SK-N-SH (cell line): ENCODE data around the gene FGD1. TPM values are rescaled to one million over a fixed set of nuclear protein-coding genes. Genes with fewer than 3 reads are reported as not detected.
A peak's percentile ranks its signal among the peaks of the same experiment; 100 is the strongest.

ENCODE experiments used
- CTCF ChIA-PET: fragments of 300-600, 350-600 bp; formaldehyde crosslinking; extraction: SDS; loops from one replicate; lab custom pipeline; 2021; lab: Yijun Ruan, JAX
- POLR2A ChIA-PET: fragments of 350-600 bp; sonication (Branson Sonifier 250); formaldehyde crosslinking; extraction: SDS; loops from one replicate; lab custom pipeline; 2020; ENCODE audit warnings: antibody characterized with exemption, inconsistent platforms; lab: Yijun Ruan, JAX
- DNase-seq: peaks from one replicate; pipeline ENCODE4 v3.0.0; 2012
- H2AFZ ChIP-seq: fragments of 200-600 bp; sonication (generic); 2 replicates; pipeline ENCODE4 v1.8.1; 2016; ENCODE audit warnings: antibody characterized with exemption, mild to moderate bottlenecking, low read depth
- H3F3A ChIP-seq: fragments of 200-600 bp; sonication (generic); replicated peaks from 2 replicates; pipeline ENCODE3; 2016; ENCODE audit warnings: antibody characterized with exemption, mild to moderate bottlenecking; ENCODE audit not compliant: insufficient read depth
- H3K27ac ChIP-seq, 2 experiments: fragments of 200-500 bp in 1 of 2; fragments of 200-600 bp in 1 of 2; sonication (Bioruptor generic) in 1 of 2; sonication (generic), shearing (Covaris generic) in 1 of 2; 2 replicates each; pipeline versions ENCODE4 v1.5.1 to v1.6.1; 2014 to 2016; ENCODE audit warnings: low read depth in 2 of 2, inconsistent platforms in 1 of 2, low read length in 1 of 2, mild to moderate bottlenecking in 1 of 2, mixed read lengths in 1 of 2
- H3K27me3 ChIP-seq: fragments of 200-600 bp; sonication (generic), shearing (Covaris generic); 2 replicates; pipeline ENCODE4 v1.6.1; 2016; ENCODE audit warnings: mixed run types; ENCODE audit not compliant: insufficient read depth
- H3K36me3 ChIP-seq, 2 experiments: fragments of 200-500 bp in 1 of 2; fragments of 200-600 bp in 1 of 2; sonication (Bioruptor generic) in 1 of 2; sonication (generic) in 1 of 2; replicated peaks in 1 of 2; 2 replicates each; pipeline versions ENCODE3 to v1.5.1; 2014 to 2016; ENCODE audit warnings: low read length in 1 of 2, mild to moderate bottlenecking in 1 of 2; ENCODE audit not compliant: insufficient read depth in 2 of 2, control insufficient read depth in 1 of 2
- H3K4me1 ChIP-seq, 2 experiments: fragments of 200-500 bp in 1 of 2; fragments of 200-600 bp in 1 of 2; sonication (Bioruptor generic) in 1 of 2; sonication (generic), shearing (Covaris generic) in 1 of 2; 2 replicates each; pipeline versions ENCODE4 v1.5.1 to v1.6.1; 2014 to 2016; ENCODE audit warnings: low read depth in 1 of 2, low read length in 1 of 2, mixed run types in 1 of 2; ENCODE audit not compliant: insufficient read depth in 2 of 2, control insufficient read depth in 1 of 2
- H3K4me2 ChIP-seq: fragments of 200-600 bp; sonication (generic), shearing (Covaris generic); 2 replicates; pipeline ENCODE4 v1.6.1; 2017; ENCODE audit warnings: mixed run types
- H3K4me3 ChIP-seq, 2 experiments: fragments of 200-500 bp in 1 of 2; fragments of 200-600 bp in 1 of 2; sonication (Bioruptor generic) in 1 of 2; sonication (generic), shearing (Covaris generic) in 1 of 2; 2 replicates each; pipeline versions ENCODE4 v1.5.1 to v1.8.1; 2014 to 2016; ENCODE audit warnings: low read depth in 2 of 2, inconsistent platforms in 1 of 2, low read length in 1 of 2, mild to moderate bottlenecking in 1 of 2, mixed read lengths in 1 of 2, moderate library complexity in 1 of 2
- H3K79me2 ChIP-seq: fragments of 200-600 bp; sonication (generic); 2 replicates; pipeline ENCODE4 v1.8.1; 2017; ENCODE audit warnings: mild to moderate bottlenecking; ENCODE audit not compliant: insufficient read depth
- H3K9ac ChIP-seq: fragments of 200-600 bp; sonication (generic); 2 replicates; pipeline ENCODE4 v1.6.1; 2017; ENCODE audit warnings: mixed run types
- H3K9me2 ChIP-seq: fragments of 200-600 bp; sonication (generic); 2 replicates; pipeline ENCODE4 v1.6.1; 2017; ENCODE audit warnings: mixed run types
- H3K9me3 ChIP-seq: fragments of 200-600 bp; sonication (generic); 2 replicates; pipeline ENCODE4 v1.6.1; 2017; ENCODE audit warnings: mixed run types, mild to moderate bottlenecking, moderate library complexity
- H4K20me1 ChIP-seq: fragments of 200-600 bp; sonication (generic); 2 replicates; pipeline ENCODE4 v1.6.1; 2017; ENCODE audit warnings: mild to moderate bottlenecking, mixed run types; ENCODE audit not compliant: insufficient read depth
- FOXJ3 ChIP-seq: sonication (generic); formaldehyde crosslinking; IDR thresholded peaks from 2 replicates; pipeline ENCODE4 v1.5.1; 2020; ENCODE audit warnings: mild to moderate bottlenecking, missing genetic modification reagents
- FOXM1 ChIP-seq: IDR thresholded peaks from 2 replicates; pipeline ENCODE4 v1.4.0; 2012; ENCODE audit warnings: low read depth, mild to moderate bottlenecking
- GABPA ChIP-seq: IDR thresholded peaks from 2 replicates; pipeline ENCODE4 v1.4.0; 2012; ENCODE audit warnings: low read depth, mild to moderate bottlenecking
- JUND ChIP-seq: IDR thresholded peaks from 2 replicates; pipeline ENCODE4 v1.4.0; 2012
- MXI1 ChIP-seq: IDR thresholded peaks from 2 replicates; pipeline ENCODE4 v1.6.1; 2012; ENCODE audit warnings: mild to moderate bottlenecking, low read depth, low read length, improper control_type of control experiment
- NFIC ChIP-seq: IDR thresholded peaks from 2 replicates; pipeline ENCODE4 v1.4.0; 2012; ENCODE audit warnings: borderline replicate concordance
- RCOR1 ChIP-seq: fragments of 150-350 bp; IDR thresholded peaks from 2 replicates; pipeline ENCODE4 v1.6.1; 2017; ENCODE audit warnings: antibody characterized with exemption, low read length
- RFX5 ChIP-seq: IDR thresholded peaks from 2 replicates; pipeline ENCODE4 v1.6.1; 2012; ENCODE audit warnings: mild to moderate bottlenecking, improper control_type of control experiment, low read length
- RXRA ChIP-seq: IDR thresholded peaks from 2 replicates; pipeline ENCODE4 v1.4.0; 2012; ENCODE audit warnings: low read depth, mild to moderate bottlenecking, borderline replicate concordance
- SIN3A ChIP-seq: IDR thresholded peaks from 2 replicates; pipeline ENCODE4 v1.6.1; 2012; ENCODE audit warnings: low read depth, mild to moderate bottlenecking, low read length, moderate library complexity, borderline replicate concordance
- SMC3 ChIP-seq: IDR thresholded peaks from 2 replicates; pipeline ENCODE4 v1.6.1; 2012; ENCODE audit warnings: low read depth, low read length, improper control_type of control experiment
- TAF1 ChIP-seq: IDR thresholded peaks from 2 replicates; pipeline ENCODE4 v1.6.1; 2012; ENCODE audit warnings: low read depth, mild to moderate bottlenecking, low read length, moderate library complexity, borderline replicate concordance
- TEAD4 ChIP-seq: IDR thresholded peaks from 2 replicates; pipeline ENCODE4 v1.4.0; 2012; ENCODE audit warnings: mild to moderate bottlenecking, borderline replicate concordance; ENCODE audit not compliant: insufficient read depth
- WGBS: methylation state at CpG from one replicate; pipeline ENCODE4 v1.1.6; 2017; ENCODE audit warnings: low lambda C conversion rate; 5-methylcytosine and 5-hydroxymethylcytosine counted together
- polyA plus RNA-seq, 3 experiments: library from polyadenylated mRNA; depleted of rRNA; stranded (reverse); fragments of >200 nt; gene quantifications; 2 replicates each; pipeline ENCODE4 v1.2.3, GENCODE V29; 2012
- TF ChIP-seq, protein P1 (sequence below): IDR thresholded peaks from 2 replicates; pipeline ENCODE4 v1.4.0; 2012; ENCODE audit warnings: low read depth, borderline replicate concordance
- TF ChIP-seq, protein P2 (sequence below): IDR thresholded peaks from 2 replicates; pipeline ENCODE4 v1.6.1; 2012; ENCODE audit warnings: mild to moderate bottlenecking, low read depth, low read length, moderate library complexity

The FGD1 gene
- polyA plus RNA-seq, 1 of the 3 experiments (the other 2 are of a cell fraction), result 6.3 TPM

DNA sequence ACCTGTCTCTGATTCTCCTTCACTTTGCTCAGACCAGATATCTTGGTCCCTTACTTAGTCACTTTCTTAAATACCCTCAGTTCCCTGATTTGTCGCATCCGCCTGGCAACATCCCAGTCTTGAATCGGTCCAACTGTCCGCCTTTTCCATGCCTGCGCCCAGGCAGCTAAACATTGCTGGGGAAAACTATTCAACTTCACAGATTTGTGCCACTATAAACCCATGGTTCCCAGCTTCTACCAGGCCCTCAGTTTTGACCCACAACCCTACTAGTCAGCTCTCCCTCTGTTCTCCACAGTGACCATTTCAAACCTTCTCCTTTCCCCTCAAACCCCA is 451 bp upstream of the FGD1 start:
- Histone ChIP-seq H3K79me2 (peaks cover 33% of the 10 kb centered on the region), H3K9ac (peak overlapping the region; percentile 76; the same call in 1 of the 2 replicates), H3K36me3 (no peaks in the 10 kb centered on the region), H3K4me2 (peak overlapping the region; percentile 63; the same call in 1 of the 2 replicates), H3F3A (peaks cover 7% of the 10 kb centered on the region), H3K27ac (peak overlapping the region; percentile 24 to 56; a peak in 3 of 4 replicates), H3K9me3 (no peaks in the 10 kb centered on the region), H3K9me2 (no peaks in the 10 kb centered on the region), H3K27me3 (peaks cover 12% of the 10 kb centered on the region; the same call in 1 of the 2 replicates), H4K20me1 (no peaks in the 10 kb centered on the region), H3K4me1 (peaks cover 0 to 10% of the 10 kb centered on the region in 2 experiments; a peak in 1 of 4 replicates), H3K4me3 (peak overlapping the region; percentile 62 to 63; a peak in 3 of 4 replicates), H2AFZ (peak overlapping the region; percentile 42)
- no peak for DNase-seq
- 67% methylated on average over 5 of the region's 5 CpGs for WGBS
- ChIA-PET POLR2A (interaction anchor here (0.6 kb wide), 1 partner anchor 49 kb away, joined by 4 read pairs; no protein-coding TSS in a partner anchor), CTCF (no interaction called here)
- TF ChIP-seq JUND, result no peak
- no peak for TF ChIP-seq RCOR1
- TF ChIP-seq FOXM1, result no peak
- no peak for TF ChIP-seq MXI1
- TF ChIP-seq, protein P1, sequence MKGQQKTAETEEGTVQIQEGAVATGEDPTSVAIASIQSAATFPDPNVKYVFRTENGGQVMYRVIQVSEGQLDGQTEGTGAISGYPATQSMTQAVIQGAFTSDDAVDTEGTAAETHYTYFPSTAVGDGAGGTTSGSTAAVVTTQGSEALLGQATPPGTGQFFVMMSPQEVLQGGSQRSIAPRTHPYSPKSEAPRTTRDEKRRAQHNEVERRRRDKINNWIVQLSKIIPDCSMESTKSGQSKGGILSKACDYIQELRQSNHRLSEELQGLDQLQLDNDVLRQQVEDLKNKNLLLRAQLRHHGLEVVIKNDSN, result no peak
- TF ChIP-seq RXRA, result no peak
- no peak for TF ChIP-seq RFX5
- TF ChIP-seq GABPA, result no peak
- TF ChIP-seq TEAD4, result no peak
- TF ChIP-seq SMC3, result no peak
- TF ChIP-seq NFIC, result no peak
- TF ChIP-seq, protein P2, sequence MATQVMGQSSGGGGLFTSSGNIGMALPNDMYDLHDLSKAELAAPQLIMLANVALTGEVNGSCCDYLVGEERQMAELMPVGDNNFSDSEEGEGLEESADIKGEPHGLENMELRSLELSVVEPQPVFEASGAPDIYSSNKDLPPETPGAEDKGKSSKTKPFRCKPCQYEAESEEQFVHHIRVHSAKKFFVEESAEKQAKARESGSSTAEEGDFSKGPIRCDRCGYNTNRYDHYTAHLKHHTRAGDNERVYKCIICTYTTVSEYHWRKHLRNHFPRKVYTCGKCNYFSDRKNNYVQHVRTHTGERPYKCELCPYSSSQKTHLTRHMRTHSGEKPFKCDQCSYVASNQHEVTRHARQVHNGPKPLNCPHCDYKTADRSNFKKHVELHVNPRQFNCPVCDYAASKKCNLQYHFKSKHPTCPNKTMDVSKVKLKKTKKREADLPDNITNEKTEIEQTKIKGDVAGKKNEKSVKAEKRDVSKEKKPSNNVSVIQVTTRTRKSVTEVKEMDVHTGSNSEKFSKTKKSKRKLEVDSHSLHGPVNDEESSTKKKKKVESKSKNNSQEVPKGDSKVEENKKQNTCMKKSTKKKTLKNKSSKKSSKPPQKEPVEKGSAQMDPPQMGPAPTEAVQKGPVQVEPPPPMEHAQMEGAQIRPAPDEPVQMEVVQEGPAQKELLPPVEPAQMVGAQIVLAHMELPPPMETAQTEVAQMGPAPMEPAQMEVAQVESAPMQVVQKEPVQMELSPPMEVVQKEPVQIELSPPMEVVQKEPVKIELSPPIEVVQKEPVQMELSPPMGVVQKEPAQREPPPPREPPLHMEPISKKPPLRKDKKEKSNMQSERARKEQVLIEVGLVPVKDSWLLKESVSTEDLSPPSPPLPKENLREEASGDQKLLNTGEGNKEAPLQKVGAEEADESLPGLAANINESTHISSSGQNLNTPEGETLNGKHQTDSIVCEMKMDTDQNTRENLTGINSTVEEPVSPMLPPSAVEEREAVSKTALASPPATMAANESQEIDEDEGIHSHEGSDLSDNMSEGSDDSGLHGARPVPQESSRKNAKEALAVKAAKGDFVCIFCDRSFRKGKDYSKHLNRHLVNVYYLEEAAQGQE, result no peak
- no peak for TF ChIP-seq TAF1
- TF ChIP-seq FOXJ3 (CRISPR knock-in tag), result no peak
- no peak for TF ChIP-seq SIN3A
